GM06990 (cell line): ENCODE data around the gene SKA3.
"Not testable (repeated sequence)": the region's sequence is repeated elsewhere in the genome, so short reads cannot be mapped to it uniquely, and the experiment has no call there.

Experiments
- DNase-seq: peaks from one replicate; pipeline ENCODE4 v3.0.0-alpha.2; 2011; ENCODE audit not compliant: insufficient read length; ENCODE audit errors: extremely low read depth
- H3K27me3 ChIP-seq: replicated peaks from 2 replicates; pipeline ENCODE4 v1.6.0; 2011; ENCODE audit warnings: low read length; ENCODE audit not compliant: control insufficient read depth, insufficient read depth
- H3K36me3 ChIP-seq: 2 replicates; pipeline ENCODE4 v1.5.1; 2011; ENCODE audit warnings: low read length; ENCODE audit not compliant: control insufficient read depth, insufficient read depth
- H3K4me3 ChIP-seq: replicated peaks from 2 replicates; pipeline ENCODE4 v1.5.1; 2011; ENCODE audit warnings: low read depth, mild to moderate bottlenecking, control low read depth, low read length
- TF ChIP-seq, protein P1 (sequence below): IDR thresholded peaks from 2 replicates; pipeline ENCODE4 v1.5.1; 2011; ENCODE audit warnings: low read length, control low read depth, mild to moderate bottlenecking, inconsistent platforms; ENCODE audit not compliant: insufficient read depth, poor library complexity, severe bottlenecking

The SKA3 gene

GRCh38 chr13:21176215-21176981 is at the start of gene SKA3, which contains the start of gene MRPL57:
TSS of gene SKA3 (minus strand) at chr13:21176552. CDS start at chr13:21176477, 75 bp downstream.
TSS of gene MRPL57 (plus strand) at chr13:21176658. CDS start at chr13:21176917, 259 bp downstream.
- Histone ChIP-seq H3K4me3 (peak within 1 kb of the TSS; percentile 96), H3K27me3 (no peaks in the 10 kb centered on the region), H3K36me3 (no peaks in the 10 kb centered on the region; the same call in 1 of the 2 replicates)
- TF ChIP-seq, protein P1, sequence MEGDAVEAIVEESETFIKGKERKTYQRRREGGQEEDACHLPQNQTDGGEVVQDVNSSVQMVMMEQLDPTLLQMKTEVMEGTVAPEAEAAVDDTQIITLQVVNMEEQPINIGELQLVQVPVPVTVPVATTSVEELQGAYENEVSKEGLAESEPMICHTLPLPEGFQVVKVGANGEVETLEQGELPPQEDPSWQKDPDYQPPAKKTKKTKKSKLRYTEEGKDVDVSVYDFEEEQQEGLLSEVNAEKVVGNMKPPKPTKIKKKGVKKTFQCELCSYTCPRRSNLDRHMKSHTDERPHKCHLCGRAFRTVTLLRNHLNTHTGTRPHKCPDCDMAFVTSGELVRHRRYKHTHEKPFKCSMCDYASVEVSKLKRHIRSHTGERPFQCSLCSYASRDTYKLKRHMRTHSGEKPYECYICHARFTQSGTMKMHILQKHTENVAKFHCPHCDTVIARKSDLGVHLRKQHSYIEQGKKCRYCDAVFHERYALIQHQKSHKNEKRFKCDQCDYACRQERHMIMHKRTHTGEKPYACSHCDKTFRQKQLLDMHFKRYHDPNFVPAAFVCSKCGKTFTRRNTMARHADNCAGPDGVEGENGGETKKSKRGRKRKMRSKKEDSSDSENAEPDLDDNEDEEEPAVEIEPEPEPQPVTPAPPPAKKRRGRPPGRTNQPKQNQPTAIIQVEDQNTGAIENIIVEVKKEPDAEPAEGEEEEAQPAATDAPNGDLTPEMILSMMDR: peak; percentile 11
- DNase-seq: peak; percentile 97

DNA sequence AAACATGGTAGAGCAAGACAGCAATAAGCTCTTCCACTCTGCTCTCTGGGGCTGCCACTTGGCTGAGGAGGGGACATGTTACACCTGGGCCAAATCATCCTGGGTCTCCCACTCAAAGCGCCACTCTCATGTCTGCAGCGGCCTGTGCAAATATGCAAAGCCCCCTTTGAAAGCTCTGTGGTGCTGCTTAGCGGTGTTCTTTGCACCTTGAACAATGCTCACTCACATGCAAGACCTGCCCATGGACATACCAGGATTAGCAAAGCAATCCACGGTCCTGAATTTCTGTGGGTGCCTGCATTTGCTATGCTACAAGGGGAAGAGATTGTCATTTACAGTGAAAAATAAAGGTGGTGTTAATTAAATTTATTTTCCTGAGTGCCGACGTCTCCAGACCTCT is 48.7 kb upstream of the SKA3 start:
- H3K4me3 ChIP-seq: no peak overlapping the region
- TF ChIP-seq, protein P1: no peak
- no peaks in the 10 kb centered on the region; the same call in none of the 2 replicates for H3K27me3 ChIP-seq
- no peaks in the 10 kb centered on the region for H3K36me3 ChIP-seq
- no peak for DNase-seq

DNA sequence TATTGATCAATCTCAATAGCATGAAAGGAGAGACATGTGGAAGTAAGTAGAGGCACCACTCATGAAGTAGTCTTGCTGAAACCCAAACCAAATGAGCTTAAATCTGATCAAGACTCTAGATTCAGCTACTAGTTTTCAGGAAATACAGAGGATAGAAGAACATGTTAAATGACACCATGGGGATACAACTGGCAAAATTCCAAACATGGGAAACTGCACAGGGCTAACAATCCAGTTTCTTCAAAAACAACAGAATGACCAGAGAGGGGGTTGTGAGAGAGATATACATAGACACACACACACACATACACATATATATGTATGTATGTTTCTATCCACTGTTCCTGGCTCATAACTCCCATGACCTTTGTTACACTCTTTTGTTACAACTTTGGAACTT is 44.9 kb upstream of the SKA3 start:
- Histone ChIP-seq H3K27me3 (no peaks in the 10 kb centered on the region; the same call in none of the 2 replicates), H3K4me3 (no peak overlapping the region), H3K36me3 (no peaks in the 10 kb centered on the region)
- DNase-seq: no peak
- TF ChIP-seq, protein P1: no peak

GRCh38 chr13:21219716-21220115 is 43.4 kb upstream of the SKA3 start:
- not testable (repeated sequence) for H3K36me3 ChIP-seq, H3K4me3 ChIP-seq, H3K27me3 ChIP-seq, DNase-seq

- TF ChIP-seq, protein P1: no peak
- Histone ChIP-seq H3K36me3 (no peaks in the 10 kb centered on the region), H3K4me3 (no peak overlapping the region), H3K27me3 (no peaks in the 10 kb centered on the region)
- no peak for DNase-seq
Measured at GRCh38 chr13:21219036-21219381, 42.7 kb upstream of the SKA3 start.

DNA sequence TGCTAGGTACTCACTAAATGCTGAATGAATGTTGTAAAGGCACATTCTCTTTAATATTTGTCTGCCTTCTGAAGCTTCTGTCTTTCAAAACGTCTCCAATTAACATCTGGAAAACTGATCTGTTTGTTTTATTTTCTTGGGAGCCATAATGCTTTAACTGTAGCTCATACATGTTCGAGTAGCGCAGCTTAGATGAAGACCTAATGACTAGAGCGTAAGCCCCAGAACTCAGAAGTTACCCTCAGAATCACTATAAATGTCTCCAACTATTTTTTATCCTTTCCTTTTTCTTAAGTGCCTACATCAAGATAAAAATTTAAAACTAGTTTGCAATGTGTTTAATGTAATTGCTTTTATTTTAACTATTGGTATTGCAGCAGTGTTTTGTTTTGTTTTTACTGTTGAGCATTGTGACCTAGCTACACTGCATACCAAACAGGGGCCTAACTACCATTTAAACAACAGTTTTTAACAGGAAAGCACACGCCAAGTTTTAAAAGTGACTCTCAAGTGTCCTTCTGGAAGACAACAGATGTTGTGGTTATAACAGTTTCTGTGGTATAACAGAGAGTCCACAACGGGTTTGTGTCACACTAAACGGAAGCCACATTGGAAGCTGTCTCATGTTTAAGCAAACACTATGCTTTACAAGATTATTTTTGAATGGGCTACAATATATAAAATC is 42.1 kb upstream of the SKA3 start:
- DNase-seq: peak; percentile 44
- TF ChIP-seq, protein P1: no peak
- no peaks in the 10 kb centered on the region for H3K36me3 ChIP-seq
- H3K4me3 ChIP-seq: no peak overlapping the region
- no peaks in the 10 kb centered on the region for H3K27me3 ChIP-seq
